HPDE6-E6E7 (cell line): ENCODE data around the gene CLSTN2.
A peak's percentile ranks its signal among the peaks of the same experiment; 100 is the strongest.

Experiments
- DNase-seq: peaks from one replicate; pipeline ENCODE4 v3.0.0; 2011; ENCODE audit warnings: missing footprints; ENCODE audit errors: extremely low spot score

Gene CLSTN2

GRCh38 chr3:140588558-140588957 is 653.6 kb downstream of the CLSTN2 start:
- no peak for DNase-seq

- no peak for DNase-seq
Observed at GRCh38 chr3:140593766-140594165, 658.8 kb downstream of the CLSTN2 start.

- no peak for DNase-seq
Observed at GRCh38 chr3:140595295-140595694, 660.3 kb downstream of the CLSTN2 start.

- DNase-seq = no peak
Observed at GRCh38 chr3:140597364-140597763, 662.4 kb downstream of the CLSTN2 start.

GRCh38 chr3:140597792-140598191 is 662.8 kb downstream of the CLSTN2 start:
- no peak for DNase-seq

GRCh38 chr3:140599009-140599408 is 664.0 kb downstream of the CLSTN2 start:
- no peak for DNase-seq

GRCh38 chr3:140599496-140599895 is 664.5 kb downstream of the CLSTN2 start:
- peak; percentile 22 for DNase-seq

- no peak for DNase-seq
Observed at GRCh38 chr3:140601881-140602280, 666.9 kb downstream of the CLSTN2 start.

- DNase-seq = no peak
Observed at GRCh38 chr3:140602781-140603180, 667.8 kb downstream of the CLSTN2 start.

GRCh38 chr3:140603766-140604165 is 668.8 kb downstream of the CLSTN2 start:
- DNase-seq = no peak

- no peak for DNase-seq
Observed at GRCh38 chr3:140610544-140610943, 675.6 kb downstream of the CLSTN2 start.

- no peak for DNase-seq
Observed at GRCh38 chr3:140614001-140614400, 679.0 kb downstream of the CLSTN2 start.

- no peak for DNase-seq
Observed at GRCh38 chr3:140617135-140617534, 682.1 kb downstream of the CLSTN2 start.

GRCh38 chr3:140626856-140627255 is 691.9 kb downstream of the CLSTN2 start:
- no peak for DNase-seq
